ENCODE results near the gene CD81. TPM values are rescaled to one million over a fixed set of nuclear protein-coding genes. Genes with fewer than 3 reads are reported as not detected.

CD81 gene
- total and polyA plus RNA-seq, 4 donors = 412 to 708 (median 642) TPM

DNA sequence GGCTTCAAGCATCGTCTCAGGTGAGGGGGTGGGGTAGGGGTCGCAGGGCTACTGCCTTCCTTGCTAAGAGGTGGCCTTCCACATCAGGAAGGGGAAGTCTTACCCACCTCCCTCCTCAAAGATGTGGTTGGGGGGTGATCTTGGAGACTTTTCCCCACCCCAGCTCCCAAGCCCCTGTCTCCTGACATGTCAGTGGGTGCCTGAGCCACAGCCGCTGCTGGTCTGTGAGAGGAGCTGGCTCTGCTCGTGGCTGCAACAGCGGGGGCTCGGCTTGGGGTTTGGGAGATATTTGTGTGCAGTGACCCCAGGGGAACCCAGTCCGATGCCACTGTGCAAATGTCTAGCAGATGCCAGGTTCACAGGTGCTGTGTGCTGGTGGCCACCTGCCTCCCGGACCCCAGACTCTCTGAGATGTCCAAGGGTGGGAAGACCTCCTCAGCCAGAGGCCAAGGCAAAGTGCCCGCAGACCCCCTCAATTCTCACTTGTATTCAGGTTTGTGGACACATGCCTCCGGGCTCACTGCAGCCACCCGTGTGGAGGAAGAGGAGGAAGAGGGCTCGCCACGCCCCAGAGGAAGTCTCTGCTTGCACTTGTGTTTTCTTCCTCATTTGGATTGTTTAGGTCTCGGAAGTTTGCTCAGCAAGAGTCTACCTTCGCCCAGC lies 69.6 kb downstream of the CD81 start:
- H3K9me3 ChIP-seq (ENCODE audit: control insufficient read depth in 4 of 4, insufficient read depth in 3 of 4, low read length in 3 of 4) = peaks cover 0 to 3% (median 0%) of the 10 kb centered on the region in 4 donors
- no peak overlapping the region for H3K9ac ChIP-seq (ENCODE audit: insufficient read depth in 1 of 2, low read length in 2 of 2)
- WGBS, 2 donors = 48 to 57% methylated on average over 15 of the region's 15 CpGs
- H3K4me3 ChIP-seq = no peak overlapping the region
- H3K36me3 ChIP-seq (ENCODE audit: control insufficient read depth in 4 of 4, insufficient read depth in 4 of 4, low read length in 4 of 4) = no peaks in the 10 kb centered on the region
- DNase-seq (no peak), ATAC-seq (ENCODE audit: insufficient read depth, low FRiP score) (no peak)
- peak overlapping the region in 1 of 2 donors; percentile 76 for H3K27ac ChIP-seq (ENCODE audit: low read depth in 1 of 2, low read length in 1 of 2)
- H3K27me3 ChIP-seq (ENCODE audit: control insufficient read depth in 3 of 3, insufficient read depth in 3 of 3, low read length in 2 of 3) = peaks cover 0 to 19% (median 14%) of the 10 kb centered on the region in 3 donors
- H3K4me1 ChIP-seq (ENCODE audit: control insufficient read depth in 5 of 5, insufficient read depth in 5 of 5, low read length in 5 of 5) = peaks cover 0 to 29% (median 5%) of the 10 kb centered on the region in 5 donors
- TF ChIP-seq CTCF (IDR thresholded peaks at IDR 0.05; ENCODE audit: control extremely low read depth, extremely low read depth) = no peak

Small RNA genes lying within 50 kb of the gene (small RNA-seq; reads per million reads assigned to genes)
- not detected for gene RF00019 (ENCODE audit: low replicate concordance)

Other genes with a start within 250 kb of the CD81 start
- 10 to 100 TPM; 23.5 to 87.7 TPM for gene IGF2, start 237.9 kb upstream of the CD81 start, total RNA-seq
- gene IGF2, start 237.9 kb upstream of the CD81 start, polyA plus RNA-seq = 1 to 10 TPM; 2.9 to 7.8 TPM
- gene INS, start 216.1 kb upstream of the CD81 start, total RNA-seq = not detected
- gene INS, start 216.1 kb upstream of the CD81 start, polyA plus RNA-seq = 1 to 10 TPM; 1.2 to 3.3 TPM
- gene TH, start 205.5 kb upstream of the CD81 start, total RNA-seq = under 1 TPM in 1 of 2 donors, not detected in 1; 0.31 TPM
- gene TH, start 205.5 kb upstream of the CD81 start, polyA plus RNA-seq = under 1 TPM in 1 of 2 donors, not detected in 1; 0.14 TPM
- gene ASCL2, start 106.7 kb upstream of the CD81 start, total RNA-seq = 1 to 10 TPM in 1 of 2 donors, not detected in 1; 2.4 TPM
- 1 to 10 TPM in 1 of 2 donors, under 1 TPM in 1; 0.94 to 2.2 TPM for gene ASCL2, start 106.7 kb upstream of the CD81 start, polyA plus RNA-seq
- gene C11orf21, start 75.4 kb upstream of the CD81 start, total RNA-seq = 1 to 10 TPM; 3.4 to 5.2 TPM
- gene C11orf21, start 75.4 kb upstream of the CD81 start, polyA plus RNA-seq = 1 to 10 TPM; 4.3 to 6.0 TPM
- gene TSPAN32, start 75.3 kb upstream of the CD81 start, total RNA-seq = 1 to 10 TPM; 7.4 to 7.6 TPM
- gene TSPAN32, start 75.3 kb upstream of the CD81 start, polyA plus RNA-seq = 1 to 10 TPM; 6.1 to 6.8 TPM
- 10 to 100 TPM; 25.1 to 56.5 TPM for gene TSSC4, start 23.4 kb downstream of the CD81 start, total RNA-seq
- 10 to 100 TPM; 48.8 to 50.7 TPM for gene TSSC4, start 23.4 kb downstream of the CD81 start, polyA plus RNA-seq
- under 1 TPM; 0.18 to 0.20 TPM for gene TRPM5, start 67.2 kb downstream of the CD81 start, total RNA-seq
- gene TRPM5, start 67.2 kb downstream of the CD81 start, polyA plus RNA-seq = under 1 TPM; 0.02 to 0.04 TPM
- 10 to 100 TPM; 15.4 to 41.7 TPM for gene KCNQ1, start 67.7 kb downstream of the CD81 start, total RNA-seq
- gene KCNQ1, start 67.7 kb downstream of the CD81 start, polyA plus RNA-seq = 10 to 100 TPM; 23.5 to 29.0 TPM

Measured in lung (tissue), 13 donors.